ENCODE data around the gene RBFOX1.
"Not testable (repeated sequence)": the region's sequence is repeated elsewhere in the genome, so short reads cannot be mapped to it uniquely, and the experiment has no call there.

RBFOX1 gene

DNA sequence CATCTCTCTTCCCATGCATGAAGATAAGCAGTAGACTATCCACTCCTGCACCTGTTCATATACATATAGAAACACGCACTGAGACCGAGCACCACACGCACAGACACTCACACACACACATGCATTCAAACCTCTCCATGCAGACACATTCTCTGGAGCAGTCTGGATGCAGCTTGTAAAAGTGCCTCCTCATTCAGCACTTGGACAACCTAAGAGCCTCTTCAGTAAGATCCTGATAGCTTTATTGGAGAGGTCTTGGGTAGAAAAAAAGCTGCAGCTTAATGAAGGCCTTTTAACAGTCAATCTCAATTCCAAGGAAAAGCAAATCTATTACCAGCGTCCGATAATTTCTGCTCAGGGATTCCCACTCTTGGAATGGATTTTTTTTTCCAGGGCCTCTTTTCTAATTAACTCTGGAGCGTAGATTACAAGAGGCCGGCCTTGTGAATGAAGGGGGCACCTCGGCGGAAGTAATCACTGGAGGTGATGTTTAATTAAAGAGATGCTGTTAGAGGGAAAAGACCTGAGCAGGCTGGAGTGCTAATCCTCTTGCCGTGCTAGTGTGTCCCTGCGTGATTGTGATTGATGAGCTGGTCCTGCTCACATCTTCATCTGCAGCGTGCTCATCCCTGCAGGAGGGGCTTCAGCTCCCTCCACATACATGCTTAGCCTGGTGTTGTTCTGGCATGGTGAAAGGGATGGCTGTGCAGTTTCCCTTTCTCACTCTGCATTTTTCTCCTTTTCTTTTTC lies 155.1 kb downstream of the RBFOX1 start:
- DNase-seq: no peak

DNA sequence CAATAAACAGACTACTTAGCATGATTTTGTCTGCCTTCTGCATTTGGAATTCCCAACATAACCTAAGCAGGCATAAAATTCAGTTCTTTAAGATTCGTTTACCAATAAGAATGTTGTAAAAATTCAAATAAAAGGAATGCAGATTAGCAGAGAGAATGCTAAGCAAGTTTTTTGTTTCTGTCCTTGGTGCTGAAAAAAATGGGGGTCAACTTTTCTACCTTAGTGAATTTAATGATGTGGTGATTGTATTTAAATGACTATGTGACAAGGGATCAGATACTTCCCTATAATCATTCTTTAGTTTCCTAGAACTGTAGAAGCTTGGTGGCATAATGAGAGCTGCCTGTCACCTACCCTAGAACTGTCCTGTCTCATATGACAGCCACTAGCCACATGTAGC lies 159.5 kb downstream of the RBFOX1 start:
- no peak for DNase-seq

DNA sequence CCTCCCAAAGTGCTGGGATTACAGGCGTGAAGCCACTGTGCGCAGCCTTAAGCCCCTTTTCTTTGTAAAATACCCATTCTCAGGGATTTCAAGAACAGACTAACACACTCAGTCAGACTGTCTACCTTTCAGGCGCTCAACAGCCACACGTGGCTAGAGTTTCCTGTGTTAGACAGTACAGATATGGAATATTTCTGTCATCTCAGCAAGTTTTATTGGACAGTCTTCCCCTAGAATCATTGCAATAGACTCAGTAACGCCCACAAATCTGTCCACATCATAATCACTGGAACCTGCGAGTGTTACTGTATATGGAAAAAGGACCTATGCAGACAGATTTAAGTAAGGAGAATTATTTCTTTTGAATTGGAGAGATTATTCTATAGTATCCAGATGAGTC lies 160.5 kb downstream of the RBFOX1 start:
- no peak for DNase-seq

DNA sequence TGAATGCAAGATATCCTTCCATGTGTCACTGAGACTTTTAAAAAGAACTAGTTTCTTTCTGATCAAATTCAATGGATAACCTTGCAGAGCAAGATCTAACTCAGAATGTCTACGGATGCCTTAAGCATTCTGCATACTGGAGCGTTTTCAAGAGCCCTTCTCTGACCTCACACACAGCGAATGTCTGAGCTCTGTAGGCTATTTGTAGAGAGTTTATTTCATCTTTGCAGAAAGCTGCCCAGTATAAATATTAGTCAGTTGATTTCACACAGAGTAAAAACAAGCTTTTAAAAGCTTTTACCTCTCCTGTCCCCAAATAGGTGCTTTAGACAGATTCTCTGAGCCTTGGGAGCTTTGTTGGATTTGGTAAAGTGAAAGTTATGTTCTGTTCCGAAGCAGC lies 165.0 kb downstream of the RBFOX1 start:
- no peak for DNase-seq

DNA sequence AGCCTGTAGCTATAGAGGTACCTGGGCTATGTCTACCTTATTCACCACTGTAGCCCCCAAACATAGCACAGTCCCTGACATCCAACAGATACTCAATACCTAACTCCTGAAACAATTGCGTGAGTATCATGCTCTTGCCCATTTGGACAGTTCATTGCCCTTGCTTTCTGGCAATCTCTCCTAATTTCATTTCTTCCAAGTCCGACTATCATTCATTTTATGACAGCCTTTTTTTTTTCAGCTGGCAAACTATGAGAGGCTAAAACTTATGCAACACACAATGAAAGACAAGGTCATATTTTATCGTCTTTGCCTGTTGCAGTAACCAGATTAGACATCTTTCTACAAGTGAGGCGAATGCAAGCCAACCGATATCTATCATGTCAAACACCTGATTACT lies 169.2 kb downstream of the RBFOX1 start:
- no peak for DNase-seq

DNA sequence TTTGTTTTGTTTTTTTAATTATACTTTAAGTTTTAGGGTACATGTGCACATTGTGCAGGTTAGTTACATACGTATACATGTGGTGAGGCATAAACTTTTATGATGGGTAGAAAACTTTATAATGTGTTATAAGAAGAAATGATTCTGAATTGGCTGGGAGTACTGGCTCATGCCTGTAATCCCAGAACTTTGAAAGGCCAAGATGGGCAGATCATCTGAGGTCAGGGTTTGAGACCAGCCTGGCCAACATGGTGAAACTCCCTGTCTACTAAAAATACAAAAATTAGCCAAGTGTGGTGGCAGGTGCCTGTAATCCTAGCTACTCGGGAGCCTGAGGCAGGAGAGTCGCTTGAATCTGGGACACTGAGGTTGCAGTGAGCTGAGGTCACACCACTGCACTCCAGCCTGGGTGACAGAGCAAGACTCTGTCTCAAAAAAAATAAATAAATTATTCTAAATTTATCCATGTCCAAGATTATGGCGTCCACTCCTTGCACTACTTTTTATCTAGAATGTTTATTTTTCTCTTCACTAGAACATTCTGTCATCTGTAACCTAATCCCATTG lies 170.0 kb downstream of the RBFOX1 start:
- DNase-seq: not testable (repeated sequence)

DNA sequence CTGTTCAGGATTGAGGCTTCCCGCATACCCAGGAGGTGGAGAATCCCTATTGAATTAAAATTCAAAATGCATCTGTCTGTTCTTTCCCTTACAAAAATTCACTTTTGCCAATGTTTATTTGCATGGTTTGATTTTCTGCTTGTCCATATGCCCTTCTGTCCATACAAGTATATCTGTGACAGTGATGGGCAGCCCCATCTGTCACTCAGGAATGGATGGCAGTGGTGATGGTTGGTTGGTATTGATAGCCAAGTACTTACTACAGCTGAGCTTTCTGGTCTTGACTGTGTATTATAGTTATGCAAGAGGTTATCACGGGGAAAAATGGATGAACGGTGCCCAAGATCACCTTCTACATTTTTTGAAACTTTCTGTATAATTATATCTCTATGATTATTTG lies 171.0 kb downstream of the RBFOX1 start:
- DNase-seq: no peak

DNA sequence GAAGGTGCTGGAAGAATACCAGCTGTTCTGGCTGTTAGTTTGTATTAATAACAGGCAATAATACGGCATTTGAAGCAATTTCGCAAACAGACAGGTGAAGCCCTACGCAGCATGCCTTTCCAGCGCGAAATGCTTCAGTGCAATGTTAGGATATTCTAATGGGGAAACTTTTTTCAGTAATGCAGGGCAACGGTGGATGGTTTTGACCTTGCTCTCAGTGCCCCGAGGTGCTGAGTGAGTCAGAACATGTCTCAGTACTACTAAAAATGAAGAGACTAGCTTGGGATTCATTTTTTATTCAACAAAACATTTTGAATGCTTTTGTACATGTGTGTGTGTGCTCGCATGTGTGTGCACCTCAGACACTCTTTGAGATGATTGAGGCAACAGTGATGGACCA lies 172.2 kb downstream of the RBFOX1 start:
- no peak for DNase-seq

DNA sequence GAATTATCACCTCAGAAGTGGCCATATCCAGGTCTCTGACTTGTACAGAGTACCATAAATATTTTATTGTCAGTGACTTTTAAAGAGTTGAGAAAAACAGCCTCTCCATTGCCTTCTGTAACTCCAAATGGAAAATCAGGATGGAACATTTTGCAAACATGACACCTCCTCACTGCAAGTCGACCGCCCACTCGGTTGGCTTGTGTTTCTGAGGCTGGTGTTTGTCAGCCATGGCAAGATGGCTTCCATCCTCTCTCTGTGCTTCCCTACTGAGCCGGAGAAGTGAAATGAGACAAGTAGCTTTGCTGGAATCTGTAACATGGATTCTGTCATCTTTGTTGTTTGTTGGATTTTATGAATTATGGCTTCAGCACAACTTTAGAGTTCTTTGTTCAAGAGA lies 172.8 kb downstream of the RBFOX1 start:
- no peak for DNase-seq

DNA sequence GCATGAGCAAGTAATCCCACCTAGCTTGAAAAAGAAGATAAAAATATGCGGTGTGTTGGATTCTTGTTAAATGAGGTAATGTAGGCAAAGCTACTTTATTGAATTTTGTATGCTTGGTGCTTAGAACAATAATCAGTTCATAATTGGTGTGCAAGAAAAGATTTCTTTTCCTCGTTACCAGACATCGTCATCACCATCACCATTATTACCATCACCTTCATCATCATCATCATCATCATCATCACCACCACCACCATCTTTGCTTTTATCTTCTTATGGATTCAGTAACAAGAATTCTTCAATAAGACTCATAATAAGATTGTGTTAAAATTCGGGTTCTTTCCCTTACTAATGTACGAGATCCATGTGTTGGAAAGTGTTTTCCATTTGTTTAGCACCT lies 173.7 kb downstream of the RBFOX1 start:
- DNase-seq: no peak

DNA sequence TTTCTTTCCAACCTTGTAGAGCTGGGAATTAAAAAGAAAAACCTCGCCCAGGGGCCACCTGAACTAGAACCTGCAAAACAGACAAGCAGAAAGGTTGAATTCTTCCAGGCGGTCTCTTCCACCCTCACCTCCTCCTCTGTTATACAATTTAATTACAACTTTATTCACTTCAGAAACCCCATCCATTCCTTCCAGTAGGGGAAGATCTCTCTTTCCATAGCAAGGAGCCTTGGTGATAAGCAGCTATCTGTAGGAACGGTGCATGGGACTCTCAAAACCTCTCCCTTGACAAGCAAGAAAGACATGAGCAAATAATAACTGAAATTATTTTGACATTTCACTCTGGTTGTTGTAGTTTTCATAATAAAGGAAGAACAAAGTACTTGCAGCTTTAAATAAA lies 176.0 kb downstream of the RBFOX1 start:
- no peak for DNase-seq

DNA sequence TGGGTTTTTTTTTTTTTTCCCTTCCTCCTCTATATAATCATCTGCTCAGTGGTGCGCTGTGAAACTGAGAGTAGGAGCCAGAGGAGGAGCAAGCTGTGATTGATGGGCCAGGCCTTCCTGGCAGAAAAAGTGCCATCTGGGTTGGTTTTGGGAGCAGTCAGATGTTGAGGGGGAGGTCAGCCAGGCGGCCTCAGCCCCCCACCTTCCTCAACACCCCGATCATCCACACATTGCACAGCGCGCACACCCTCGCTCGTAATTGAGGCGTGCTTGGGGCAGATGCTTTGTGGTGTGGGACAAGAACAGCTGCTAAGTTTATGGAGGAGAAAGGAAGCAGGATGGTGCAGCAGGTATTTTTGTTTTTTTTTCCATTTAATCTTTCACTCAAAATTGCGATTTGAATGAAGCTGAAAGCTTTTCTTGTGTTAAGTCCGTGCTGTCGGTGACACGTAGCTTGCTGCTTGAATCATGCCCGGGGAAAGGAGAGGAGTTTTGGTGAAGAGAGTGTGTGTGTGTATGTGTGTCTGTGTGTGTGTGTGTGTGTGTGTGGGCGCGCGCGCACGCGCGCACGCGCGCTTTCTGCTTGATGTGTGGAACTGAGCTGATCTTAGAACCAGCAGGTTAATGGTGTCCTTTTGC lies 177.4 kb downstream of the RBFOX1 start:
- DNase-seq: no peak

DNA sequence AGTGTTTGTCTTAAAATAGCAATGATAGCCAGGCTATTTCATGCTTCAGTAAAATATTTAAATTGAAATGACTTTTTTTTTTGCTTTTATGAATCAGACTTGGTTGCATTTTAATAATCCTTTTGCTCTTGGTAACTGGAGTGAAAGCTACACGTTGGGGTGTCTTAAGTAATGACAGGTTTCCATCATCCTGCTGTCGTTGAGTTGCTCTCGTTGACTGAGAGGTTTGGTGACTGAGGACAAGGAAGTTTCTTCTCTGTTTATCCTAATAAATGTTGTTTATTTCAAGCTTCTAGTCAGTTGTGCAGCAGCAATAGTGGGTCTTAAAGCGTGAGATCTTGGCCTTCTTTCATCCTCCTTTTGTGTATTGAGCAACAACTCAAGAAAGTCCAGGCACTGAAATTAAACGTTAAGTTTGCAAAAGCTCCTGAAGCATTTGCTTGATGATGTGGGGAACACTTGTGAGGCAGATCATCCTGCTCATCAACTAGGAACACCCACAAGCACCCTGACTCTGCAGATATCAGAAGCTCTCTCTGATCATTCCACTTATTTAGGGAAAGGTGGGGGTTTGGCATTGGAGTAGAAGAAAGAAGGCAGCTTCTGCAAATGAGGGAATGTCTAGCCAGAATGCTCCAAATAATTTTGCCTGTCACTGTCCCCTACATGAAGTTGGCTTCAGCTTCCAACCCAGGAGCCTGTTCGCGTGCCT lies 179.1 kb downstream of the RBFOX1 start:
- DNase-seq: no peak

DNA sequence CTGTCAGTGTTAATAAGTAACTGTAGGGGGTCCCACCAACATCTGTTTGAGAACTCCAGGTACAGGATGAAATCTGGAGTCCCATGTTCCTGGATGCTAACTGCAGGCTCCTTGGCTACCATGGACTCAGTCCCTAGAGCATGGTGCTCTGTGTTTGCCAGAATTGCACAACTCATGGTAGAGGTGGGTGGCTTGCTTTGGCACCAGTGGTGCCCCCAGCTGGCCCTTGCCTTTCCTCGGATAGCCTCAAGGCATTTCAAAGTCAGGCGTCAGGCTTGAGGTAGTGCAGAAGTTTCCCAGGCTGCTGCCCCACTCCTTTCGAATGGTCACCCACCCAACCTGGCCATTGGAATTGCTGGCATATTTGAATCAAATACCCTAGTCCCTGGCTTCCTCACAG lies 179.9 kb downstream of the RBFOX1 start:
- DNase-seq: no peak

DNA sequence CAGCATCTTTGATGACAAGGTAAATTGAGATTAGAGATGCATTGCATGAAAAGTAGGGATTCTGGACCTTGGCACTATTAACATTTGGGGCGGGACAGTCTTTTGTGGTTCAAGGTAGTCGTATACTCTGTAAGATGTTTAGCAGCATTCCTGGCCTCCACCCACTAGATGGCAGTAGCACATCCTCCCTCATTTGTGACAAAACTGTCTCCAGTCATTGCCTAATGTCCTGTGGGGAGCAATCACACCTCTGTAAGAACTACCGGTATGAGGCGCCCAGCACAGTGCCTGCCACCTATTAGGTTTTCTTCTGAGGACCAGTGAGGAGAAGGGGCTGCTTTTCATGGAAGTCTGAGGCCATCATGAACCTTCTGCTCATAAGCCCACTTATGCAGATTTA lies 180.8 kb downstream of the RBFOX1 start:
- no peak for DNase-seq

DNA sequence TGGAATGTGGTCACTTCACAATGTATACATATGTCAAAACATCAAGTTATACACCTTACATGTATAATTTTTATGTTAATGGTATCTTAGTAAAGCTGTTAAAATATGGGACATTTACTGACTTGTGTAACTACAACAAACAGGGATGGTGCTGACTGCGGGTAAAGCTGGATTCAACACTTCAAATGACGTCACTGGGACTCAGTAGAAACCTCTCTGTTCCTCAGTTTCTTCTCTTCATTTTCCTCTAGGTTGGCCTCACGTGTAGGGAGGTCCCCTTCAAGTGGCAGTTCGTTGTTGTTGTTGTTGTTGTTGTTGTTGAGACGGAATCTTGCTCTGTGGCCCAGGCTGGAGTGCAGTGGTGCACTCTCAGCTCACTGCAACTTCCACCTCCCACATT lies 182.9 kb downstream of the RBFOX1 start:
- DNase-seq: no peak

DNA sequence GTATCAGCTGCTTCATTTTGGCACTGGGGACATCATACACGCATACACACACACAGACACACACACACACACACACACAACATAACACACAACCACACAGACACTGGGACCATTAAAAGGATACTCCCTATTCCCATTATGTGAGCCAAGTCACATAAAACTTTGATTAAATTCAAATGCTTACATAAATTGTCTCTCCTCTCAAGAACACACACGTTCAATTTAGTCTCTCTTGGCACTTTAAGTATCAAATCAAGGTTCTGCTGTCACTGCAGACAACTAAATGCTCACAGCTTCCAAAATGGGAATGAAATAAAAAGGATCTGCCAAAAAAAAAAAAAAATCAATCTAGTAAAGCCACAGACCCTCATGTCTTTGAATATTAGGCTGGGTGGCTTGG lies 184.9 kb downstream of the RBFOX1 start:
- no peak for DNase-seq

DNA sequence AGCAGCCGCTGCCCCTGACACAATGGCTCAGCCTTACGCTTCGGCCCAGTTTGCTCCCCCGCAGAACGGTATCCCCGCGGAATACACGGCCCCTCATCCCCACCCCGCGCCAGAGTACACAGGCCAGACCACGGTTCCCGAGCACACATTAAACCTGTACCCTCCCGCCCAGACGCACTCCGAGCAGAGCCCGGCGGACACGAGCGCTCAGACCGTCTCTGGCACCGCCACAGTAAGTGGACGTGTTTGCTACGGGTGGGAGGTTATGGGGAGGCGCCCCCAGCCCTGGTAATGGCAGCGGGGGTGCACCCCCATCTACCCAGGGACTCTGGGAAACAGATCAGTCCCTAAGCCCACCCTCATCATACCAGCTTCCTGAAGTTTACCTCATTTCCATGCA lies 185.5 kb downstream of the RBFOX1 start:
- DNase-seq: no peak

DNA sequence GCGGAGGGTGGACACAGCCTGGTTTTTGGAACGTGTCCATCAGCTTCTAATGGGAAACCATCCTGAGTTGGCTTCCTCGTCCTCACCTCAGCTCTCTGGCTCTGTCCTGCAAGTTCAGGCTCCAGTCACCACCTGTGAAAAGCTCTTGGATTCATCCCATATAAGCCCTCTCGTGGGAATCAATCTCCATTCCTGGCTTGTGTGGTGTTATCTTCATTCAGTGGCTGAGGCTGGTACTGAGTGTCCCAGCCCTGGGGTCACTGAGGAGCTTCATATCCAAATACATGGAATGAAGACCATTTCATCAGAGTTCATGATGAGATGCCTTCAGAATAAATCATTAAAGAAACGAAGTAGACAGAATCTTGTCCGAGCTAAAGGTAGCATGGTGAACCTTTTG lies 189.2 kb downstream of the RBFOX1 start:
- no peak for DNase-seq

DNA sequence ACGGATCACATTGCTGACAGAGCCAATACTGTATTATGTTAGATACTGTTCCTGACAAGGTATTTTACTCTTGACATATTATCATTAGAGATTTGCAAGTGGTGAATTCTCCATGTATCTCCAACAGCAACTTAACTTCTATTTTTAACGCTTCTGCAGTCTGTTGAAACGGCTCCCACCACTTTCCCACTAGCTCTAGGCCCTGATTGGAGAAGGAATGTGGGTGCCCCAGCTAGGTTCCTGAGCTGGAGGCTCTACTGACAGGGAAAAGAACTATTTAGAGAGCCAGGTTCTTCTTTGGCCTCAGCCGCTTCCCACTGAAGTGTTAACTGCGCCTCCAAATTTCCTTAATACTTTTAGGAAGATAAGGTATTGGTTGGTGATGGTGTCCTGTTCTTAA lies 191.8 kb downstream of the RBFOX1 start:
- DNase-seq: no peak

DNA sequence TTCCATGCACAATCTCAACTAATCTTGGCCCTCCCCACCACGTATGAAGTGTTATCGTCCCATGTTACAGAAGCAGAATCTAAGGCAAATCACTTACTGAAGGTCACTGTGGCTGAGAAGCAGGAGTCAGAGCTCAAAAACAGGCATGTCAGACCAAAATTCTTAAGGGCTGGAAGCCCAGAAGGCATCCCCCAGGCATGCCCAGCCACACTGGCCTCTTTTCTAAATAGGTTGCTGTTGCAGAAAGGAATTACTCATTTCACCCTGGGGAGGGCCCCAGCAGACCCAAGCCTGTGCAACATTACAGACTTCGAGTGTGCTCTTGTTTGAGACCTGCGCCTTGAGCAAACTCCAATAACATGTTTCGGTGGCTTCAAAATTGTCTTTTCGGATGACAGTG lies 194.1 kb downstream of the RBFOX1 start:
- no peak for DNase-seq

DNA sequence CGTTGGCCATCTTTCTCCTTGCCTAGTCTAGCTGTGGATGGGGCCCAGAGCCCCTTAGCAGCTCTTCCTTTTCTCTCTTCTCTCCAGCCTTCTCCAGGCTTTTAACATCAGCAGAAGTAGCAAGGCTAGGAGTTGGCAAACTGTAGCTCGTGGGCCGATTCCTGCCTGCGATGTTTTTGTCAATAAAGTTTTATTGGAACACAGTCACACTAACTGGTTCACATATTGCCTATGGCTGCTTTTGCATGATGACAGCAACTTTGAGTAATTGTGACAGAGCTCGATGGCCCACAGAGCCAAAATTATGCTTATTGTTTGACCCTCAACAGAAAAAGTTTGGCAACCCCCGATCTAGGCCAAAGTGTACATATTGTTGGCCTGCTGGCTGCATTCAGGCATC lies 199.9 kb downstream of the RBFOX1 start:
- no peak for DNase-seq

DNA sequence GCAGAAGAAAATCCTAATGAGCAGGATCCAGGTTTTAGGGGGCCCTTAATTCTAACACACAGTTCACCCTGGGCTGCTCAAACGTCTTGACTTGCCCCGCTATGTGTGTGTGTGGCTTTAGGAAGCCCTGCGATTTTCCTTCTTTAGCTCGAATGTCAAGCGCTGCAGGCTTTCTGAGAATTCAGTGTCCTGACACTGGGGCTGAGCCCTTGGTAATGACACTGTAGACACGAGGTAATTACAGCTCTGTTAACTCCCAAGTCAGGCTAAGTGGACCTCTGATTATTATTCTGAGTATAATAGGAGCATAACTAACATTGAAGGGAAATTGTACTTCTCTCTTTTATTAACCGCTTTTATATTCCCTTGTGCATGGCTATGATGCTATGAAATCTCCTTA lies 202.1 kb downstream of the RBFOX1 start:
- no peak for DNase-seq

DNA sequence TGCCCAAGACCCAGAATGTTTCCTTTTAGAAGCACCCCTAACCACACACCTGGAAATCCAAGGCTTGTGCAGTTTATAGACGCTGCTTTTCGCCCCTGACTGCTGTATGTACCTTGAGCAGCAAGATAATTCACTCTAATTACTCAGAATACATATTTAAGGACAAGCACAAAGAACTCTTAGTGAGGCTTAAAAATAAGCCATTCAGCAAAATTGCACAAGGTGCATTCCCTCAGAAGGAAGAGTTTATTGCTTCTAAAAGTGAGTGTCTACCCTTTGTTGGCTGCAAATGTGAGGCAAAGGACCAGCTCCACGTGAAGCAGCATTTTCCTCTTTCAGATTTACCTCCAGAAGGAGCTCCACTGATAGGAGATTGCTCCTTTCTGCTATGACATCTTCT lies 208.4 kb downstream of the RBFOX1 start:
- no peak for DNase-seq

Measured in activated CD4-positive, alpha-beta T cell treated with anti-CD3 and anti-CD28 coated beads for 4 hours (primary cell).